NCI-H1436 treated with DMSO at 0.1 percent for 48 hours (cell line): ENCODE results near the gene SH3BP4.

Experiments used
- DNase-seq: peaks from one replicate; lab custom pipeline; 2025; lab: John Stamatoyannopoulos, UW

Gene SH3BP4

DNA sequence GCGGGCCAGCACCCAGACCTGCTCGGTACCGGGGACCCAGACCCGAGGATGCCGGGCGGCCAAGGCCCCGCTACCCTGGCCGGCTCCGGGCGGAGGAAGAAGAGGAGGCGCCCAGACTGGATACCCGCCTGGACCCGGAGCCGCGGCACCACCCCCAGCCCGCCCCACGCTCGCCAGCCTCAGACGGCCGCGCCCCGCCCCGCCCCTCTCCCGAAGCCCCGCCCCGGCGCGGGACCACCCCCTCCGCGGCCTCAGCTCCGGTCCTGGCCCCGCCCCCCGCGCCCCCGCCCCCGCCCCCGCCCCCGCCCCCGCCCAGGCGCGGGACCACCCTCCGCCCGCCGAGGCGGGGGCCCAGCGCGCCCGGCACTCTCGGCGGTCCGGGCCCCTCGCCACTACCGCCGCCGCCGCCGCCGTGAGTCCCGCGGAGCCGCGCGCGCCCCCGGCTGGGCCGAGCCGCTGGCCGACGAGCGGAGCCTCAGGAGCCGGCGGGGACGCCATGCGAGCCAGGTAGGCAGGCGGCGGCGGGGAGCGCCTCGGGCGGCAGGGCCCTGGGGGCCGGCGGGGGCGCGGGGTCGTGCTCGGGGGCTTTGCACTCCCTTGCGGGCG is at the start of gene SH3BP4:
SH3BP4 (plus strand) TSS at position 354 of the 606 bp plus-strand sequence. CDS start 82,986 bp downstream, outside the sequence.
- DNase-seq, result no peak

DNA sequence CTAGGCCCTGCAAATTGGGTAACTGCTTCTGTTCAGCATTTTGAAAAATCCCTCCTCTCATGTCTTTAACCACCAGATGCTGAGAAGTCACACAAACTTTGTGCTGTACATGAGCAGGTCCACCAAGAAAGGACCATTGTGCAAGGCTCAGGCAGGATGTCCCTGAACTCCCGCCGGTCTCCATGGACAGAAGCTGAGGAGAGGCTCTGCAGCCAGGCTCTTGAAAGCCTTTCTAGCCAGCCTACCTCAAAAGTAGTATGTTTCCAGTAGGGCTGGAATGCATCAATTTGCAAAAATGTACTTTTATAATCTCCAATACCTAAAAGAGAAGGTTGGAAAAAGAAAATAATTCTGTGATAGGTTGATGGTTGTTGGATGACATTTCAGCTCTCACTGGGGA is 47.0 kb upstream of the SH3BP4 start:
- no peak for DNase-seq

- no peak for DNase-seq
Measured at GRCh38 chr2:234905547-234906265, 46.1 kb upstream of the SH3BP4 start.

DNA sequence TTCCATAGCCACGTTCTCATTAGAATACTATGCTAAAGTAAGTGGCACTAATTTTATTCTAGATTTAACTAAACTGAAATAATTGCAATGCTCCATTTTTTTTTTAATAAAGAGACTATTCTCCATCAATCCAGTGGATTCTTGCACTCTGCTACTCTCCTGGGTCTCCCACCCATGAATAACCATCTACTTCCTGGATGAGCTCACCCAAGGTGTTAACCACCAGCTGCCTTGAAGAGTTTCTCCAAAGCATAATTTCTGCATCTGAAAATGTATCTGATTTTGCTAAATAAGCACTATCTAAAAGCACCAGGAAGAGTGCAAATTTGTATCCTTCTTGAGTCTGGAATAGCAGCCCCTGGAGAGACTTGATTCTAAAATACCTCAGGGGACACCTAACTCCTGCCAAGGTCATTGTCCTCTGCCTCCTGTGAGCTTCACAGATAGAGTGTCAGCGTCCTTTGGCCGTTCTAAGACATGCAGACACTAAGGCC is 41.6 kb upstream of the SH3BP4 start:
- no peak for DNase-seq

DNA sequence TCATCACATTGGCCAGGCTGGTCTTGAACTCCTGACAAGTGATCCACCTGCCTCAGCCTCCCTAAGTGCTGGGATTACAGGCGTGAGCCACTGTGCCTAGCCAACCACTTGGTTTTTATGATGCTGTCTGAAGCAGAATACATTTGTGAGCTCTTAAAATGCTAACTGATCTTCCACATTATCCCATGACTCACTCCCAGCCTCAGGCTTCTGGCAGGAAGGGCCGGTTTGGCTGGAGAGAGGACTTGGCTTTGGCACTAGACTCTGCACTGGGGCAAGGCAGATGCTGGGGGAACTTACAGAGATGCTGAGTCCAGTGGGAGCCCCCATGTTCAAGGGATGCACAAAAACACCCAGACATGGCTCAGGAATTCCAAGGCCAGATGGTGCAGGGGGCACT is 40.5 kb upstream of the SH3BP4 start:
- no peak for DNase-seq

DNA sequence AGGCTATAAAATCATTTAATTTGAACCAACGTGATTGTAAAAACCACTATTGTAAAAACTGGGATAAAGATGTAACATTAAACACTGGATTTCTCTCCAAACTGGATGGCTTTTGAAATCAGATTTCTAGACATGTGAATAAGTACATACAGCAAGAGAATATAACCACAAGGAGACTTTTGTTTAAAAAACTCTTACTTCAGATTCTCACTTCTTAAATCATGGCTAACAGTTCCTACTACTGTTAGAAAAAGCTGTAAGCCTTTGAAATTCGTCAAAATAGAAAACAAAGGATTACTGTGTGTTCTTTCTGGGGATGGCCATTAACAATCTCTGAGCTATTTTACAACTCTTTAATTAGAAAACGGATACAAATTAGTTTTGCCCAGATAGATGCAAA is 39.4 kb upstream of the SH3BP4 start:
- DNase-seq, result no peak

DNA sequence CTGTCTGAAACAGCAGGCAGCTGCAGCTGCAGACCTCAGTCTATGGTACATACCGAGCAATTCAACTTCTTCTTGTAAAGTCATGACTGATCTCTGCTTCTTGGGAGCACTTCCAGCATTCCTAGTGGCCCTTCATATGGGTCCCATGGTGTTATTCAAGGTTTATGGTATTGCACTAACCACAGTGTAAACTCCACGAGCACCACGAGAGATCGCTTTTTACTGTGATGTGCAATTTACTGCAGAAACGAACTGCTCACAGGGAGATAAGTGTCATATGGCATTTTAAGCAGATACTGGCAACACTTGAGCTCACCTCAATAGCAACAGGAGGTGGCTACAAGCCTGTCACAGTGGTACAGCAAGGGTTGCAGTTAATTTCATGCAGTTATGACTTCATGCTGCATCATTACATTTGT is 38.6 kb upstream of the SH3BP4 start:
- no peak for DNase-seq

GRCh38 chr2:234914371-234915154 is 37.3 kb upstream of the SH3BP4 start:
- DNase-seq, result no peak

GRCh38 chr2:234916674-234917073 is 35.1 kb upstream of the SH3BP4 start:
- no peak for DNase-seq

- DNase-seq, result no peak
Measured at GRCh38 chr2:234917211-234917975, 34.4 kb upstream of the SH3BP4 start.

DNA sequence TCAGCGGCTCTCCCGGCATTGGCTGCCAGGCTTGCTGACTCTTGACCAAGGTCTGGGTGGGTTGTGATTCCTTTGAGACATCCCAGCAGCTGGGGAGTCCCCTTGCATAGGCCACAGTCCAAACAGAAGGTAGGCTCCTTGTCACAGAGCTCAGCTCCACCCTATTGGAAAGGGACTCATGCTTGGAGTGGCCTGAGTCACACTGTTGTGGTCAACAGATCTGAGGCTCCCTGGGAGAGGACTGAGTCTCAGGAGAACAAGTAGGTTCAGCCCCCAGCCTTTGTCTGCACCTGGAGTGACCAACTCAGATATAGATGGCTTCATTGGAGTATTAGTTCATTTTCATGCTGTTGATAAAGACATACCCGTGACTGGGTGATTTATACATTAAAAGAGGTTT is 32.1 kb upstream of the SH3BP4 start:
- no peak for DNase-seq

GRCh38 chr2:234920836-234921235 is 31.0 kb upstream of the SH3BP4 start:
- DNase-seq, result no peak

DNA sequence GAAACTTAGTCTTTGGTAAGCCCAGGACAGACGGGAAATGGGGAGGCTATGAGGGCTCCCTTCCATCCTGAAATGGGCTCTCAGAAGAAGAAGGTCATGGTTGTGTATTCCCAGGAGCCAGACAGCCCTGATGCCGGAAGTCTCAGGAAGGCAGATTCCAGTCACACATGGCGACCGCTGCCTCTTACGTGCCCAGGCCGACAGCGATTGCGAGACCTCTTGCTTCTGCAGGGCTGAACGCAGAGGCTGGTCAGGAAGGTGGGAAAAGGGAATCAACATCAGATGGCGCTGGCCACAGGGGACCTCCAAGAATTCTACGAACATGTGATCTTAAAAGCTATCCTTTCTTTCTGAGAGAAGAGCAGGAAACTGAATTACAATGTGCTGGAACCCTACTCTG is 22.8 kb upstream of the SH3BP4 start:
- no peak for DNase-seq

GRCh38 chr2:234930397-234930796 is 21.4 kb upstream of the SH3BP4 start:
- DNase-seq, result no peak

GRCh38 chr2:234931371-234931770 is 20.4 kb upstream of the SH3BP4 start:
- DNase-seq, result no peak

DNA sequence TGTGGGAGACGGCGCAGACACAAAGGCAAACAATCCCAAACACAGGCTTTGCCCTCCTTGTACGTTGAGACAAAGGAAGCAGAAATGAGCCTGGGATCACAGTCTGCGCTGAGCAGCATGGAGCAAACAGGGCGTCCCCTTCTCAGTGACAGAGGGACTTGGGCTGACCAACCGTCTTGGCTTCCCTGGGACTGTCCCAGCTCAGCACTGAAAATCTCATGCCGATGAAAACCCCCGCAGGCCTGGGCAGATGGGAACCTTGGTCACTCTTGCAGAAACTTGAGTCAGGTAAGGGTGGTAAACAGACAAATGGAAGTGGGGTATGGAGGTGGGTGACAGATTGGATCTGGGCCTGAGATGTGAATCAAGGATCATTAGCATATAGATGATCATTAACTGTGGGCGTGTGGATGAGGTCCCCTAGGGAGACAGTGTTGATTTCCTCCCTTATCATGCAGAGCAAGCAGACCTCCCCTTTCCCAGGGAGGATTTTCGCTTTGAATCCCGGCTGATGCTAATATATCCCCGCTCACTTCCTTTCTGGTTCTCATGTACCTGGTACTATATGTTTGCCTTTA is 19.1 kb upstream of the SH3BP4 start:
- DNase-seq, result no peak

DNA sequence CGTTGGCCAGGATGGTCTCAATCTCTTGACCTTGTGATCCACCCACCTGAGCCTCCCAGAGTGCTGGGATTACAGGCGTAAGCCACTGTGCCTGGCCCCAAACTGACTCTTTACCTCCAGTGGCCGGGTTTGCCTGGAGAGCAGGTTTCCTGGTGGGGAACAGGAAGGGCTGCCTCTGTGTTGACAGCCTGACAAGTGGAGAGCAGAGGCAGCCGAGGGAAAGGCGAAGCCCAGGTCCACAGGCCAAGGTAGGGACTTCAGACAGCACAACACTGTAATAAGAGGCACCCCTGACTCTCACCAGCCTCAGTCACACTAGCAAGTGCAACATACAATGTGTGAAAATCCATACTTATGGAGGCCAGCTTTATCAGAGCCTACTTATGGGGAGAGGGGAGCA is 16.5 kb upstream of the SH3BP4 start:
- no peak for DNase-seq

DNA sequence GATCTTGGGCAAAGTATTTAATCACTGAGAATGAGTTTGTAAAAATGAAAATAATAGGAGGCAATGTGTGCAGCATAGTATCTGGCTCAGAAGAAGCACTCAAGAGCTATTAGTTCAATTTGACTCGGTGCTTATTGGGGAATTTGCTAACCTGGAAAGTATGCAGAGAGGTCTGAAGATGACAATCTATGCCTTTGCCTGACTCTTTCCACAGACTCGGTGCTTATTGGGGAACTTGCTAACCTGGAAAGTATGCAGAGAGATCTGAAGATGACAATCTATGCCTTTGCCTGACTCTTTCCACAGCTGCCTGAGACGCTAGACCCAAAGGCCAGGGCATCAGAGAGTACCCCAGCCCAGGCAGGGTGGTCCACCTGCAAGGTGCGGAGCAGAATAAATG is 12.2 kb upstream of the SH3BP4 start:
- no peak for DNase-seq

DNA sequence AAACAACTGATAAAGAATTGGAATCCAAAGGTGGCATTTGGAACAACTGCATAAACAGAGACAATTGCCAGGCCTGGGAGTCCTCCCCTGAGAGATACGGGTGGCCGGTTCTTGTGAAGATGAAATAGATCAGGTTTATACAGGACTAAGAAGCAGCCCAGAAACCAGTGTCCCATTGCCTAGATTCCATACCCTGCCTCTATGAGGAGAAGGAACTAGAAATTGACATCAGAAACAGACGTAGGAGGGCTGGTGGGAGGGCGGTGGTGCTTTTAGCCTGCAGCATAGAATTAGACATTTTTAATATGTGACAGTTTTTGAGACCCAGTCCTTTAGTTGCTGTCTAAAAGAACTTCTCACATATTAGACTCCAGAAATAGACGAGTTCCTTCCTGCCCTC is 11.8 kb upstream of the SH3BP4 start:
- DNase-seq, result no peak

DNA sequence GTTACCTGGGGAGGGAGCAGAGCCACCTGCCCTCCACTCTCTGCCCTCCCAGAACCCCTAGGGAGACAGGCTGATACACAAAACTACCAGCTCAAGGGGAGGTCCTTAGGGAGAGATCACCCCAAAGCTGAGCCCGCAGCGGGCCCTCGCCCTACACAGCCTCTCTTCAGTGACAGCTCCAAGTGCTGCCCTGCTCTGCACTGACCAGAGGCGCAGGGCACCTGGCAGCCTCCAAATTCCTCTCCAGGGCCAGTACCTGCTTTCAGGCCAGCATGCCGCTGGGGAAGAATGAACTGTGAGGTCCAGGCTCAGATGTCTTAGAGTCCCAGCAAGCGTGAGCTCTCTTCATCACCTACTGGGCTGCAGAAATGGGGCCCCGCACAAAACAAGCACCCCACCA is 11.3 kb upstream of the SH3BP4 start:
- no peak for DNase-seq

DNA sequence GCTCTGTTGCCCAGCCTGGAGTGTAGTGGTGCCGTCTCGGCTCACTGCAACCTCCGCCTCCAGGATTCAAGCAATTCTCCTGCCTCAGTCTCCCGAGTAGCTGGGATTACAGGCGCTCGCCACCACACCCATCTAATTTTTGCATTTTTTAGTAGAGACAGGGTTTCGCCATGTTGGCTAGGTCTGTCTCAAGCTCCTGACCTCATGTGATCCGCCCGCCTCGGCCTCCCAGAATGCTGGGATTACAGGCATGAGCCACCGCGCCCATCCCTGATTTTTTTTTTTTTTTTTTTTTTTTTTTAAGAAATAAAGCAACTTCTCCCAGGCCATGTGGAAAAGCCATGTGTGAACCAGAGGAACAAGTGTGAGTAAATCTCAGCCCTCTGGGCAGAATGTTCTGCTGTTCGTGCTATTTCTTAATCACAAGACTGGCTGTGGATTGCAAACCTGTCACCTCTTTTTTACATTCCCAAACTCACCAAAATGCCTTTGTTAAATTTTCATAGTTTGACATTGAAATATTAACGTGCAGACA is 6.4 kb upstream of the SH3BP4 start:
- no peak for DNase-seq

DNA sequence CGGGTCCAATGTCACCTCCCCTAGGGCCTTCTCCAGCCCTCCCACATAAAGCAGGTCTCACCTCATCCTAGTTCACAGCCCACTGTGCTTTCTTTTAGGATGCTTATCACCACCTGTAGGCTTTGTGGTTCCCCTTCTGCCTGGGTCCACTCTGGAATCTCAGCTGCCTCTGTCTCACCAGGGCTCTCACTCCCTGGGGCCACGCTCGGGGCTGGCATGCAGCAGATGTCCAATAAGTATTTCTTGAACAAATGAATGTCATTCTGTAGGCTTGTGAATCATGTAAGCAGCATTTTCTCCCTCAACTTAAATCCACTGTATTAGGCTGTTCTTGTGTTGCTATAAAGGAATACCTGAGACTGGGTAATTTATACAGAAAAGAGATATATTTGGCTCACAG is 4.3 kb upstream of the SH3BP4 start:
- no peak for DNase-seq
